GM12891 (cell line): ENCODE data around the gene TRAF3.

Source experiments
- PAX5 ChIP-seq: IDR thresholded peaks from 2 replicates; pipeline ENCODE4 v1.6.1; 2011; ENCODE audit warnings: low read length, moderate library complexity, mild to moderate bottlenecking; ENCODE audit not compliant: insufficient read depth, severe bottlenecking
- POLR2A ChIP-seq: IDR thresholded peaks from 2 replicates; pipeline ENCODE4 v1.6.1; 2011; ENCODE audit warnings: low read depth, low read length, control low read depth
- POLR2AphosphoS5 ChIP-seq: IDR thresholded peaks from 2 replicates; pipeline ENCODE4 v1.6.1; 2011; ENCODE audit warnings: low read depth, low read length, control low read depth
- SPI1 ChIP-seq: IDR thresholded peaks from 2 replicates; pipeline ENCODE4 v1.6.1; 2011; ENCODE audit warnings: low read depth, low read length, control low read depth
- TAF1 ChIP-seq: IDR thresholded peaks from 2 replicates; pipeline ENCODE4 v1.6.1; 2011; ENCODE audit warnings: low read depth, low read length, control low read depth

DNA sequence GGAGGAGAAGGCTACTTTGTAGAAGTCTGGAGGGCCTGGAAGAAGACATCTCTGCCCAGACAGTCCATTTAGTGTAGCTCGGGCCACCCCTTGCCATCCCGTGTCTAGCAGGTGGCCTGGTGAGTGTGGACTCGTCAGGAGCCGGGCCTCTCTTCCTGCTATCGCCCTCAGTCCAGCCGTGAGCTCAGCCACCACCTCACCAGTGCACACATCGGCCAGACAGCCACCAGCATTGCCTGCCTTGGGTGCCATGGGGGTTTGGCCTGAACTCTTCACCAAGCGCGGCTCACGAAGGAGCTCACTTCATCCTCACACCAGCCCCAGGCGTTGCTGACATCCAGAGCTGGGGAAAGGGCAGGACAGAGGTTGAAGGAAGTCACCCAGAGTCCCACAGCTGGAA, 19.6 kb upstream of the TRAF3 start:
- no peak for TF ChIP-seq POLR2A
- no peak for TF ChIP-seq POLR2AphosphoS5
- no peak for TF ChIP-seq TAF1
- no peak for TF ChIP-seq SPI1
- TF ChIP-seq PAX5 = no peak
